Hematopoietic multipotent progenitor cell treated with erythropoietin and hydrocortisone succinate and interleukin-3 and kit ligand, for 6 days (in vitro differentiated cells): ENCODE results near the gene ROCK2.
"Not testable (repeated sequence)": the region's sequence is repeated elsewhere in the genome, so short reads cannot be mapped to it uniquely, and the experiment has no call there.

Experiments used
- DNase-seq: peaks from one replicate; pipeline ENCODE4 v3.0.0-alpha.2; 2015

The ROCK2 gene

DNA sequence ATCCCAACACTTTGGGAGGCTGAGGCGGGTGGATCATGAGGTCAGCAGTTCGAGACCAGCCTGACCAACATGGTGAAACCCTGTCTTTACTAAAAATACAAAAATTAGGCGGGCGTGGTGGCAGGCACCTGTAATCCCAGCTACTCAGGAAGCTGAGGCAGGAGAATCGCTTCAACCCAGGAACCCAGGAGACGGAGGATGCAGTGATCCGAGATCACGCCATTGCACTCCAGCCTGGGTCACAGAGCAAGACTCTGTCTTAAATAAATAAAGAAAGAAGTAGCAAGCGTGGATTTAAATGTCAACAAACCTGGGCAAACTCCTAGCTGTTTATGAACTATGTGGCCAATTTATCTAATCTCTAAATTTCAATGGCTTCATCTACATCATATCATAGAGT lies 82.9 kb downstream of the ROCK2 start:
- not testable (repeated sequence) for DNase-seq

DNA sequence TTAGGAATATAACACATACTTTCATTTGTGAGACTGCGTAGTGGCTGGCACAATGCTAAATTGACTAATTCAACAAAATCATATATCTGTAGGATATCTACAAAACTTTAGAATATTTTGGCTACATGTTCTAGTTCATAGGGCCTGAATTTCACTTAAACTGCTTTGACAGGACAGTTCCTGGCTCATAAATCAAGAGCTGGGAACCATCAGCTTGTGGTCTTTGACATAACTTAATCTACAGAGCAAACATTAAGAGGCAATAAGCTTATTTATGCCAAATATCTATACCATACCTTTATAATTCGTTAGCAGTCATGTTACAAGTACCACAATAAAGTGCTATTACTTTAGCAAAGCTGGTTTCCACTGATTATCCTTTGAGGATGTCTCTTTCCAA lies 83.5 kb downstream of the ROCK2 start:
- no peak for DNase-seq

DNA sequence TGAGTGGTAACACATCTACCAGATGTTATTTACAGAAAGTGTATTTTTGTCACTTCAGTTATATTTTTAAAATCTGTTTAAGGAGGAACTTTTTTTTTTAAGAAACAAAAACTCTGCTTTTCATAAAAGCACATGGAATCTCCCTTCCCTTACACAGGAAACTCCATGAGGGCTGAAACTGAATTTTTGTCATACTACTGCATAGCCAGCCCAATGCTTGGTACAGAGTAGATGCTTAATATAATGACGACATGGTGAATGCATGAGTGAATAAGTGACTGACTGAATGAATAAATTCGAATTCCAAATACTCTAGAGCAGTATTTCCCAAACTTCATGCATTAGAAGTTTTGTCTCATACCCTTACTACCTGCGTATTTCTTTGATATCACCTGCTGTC lies 86.5 kb downstream of the ROCK2 start:
- no peak for DNase-seq

DNA sequence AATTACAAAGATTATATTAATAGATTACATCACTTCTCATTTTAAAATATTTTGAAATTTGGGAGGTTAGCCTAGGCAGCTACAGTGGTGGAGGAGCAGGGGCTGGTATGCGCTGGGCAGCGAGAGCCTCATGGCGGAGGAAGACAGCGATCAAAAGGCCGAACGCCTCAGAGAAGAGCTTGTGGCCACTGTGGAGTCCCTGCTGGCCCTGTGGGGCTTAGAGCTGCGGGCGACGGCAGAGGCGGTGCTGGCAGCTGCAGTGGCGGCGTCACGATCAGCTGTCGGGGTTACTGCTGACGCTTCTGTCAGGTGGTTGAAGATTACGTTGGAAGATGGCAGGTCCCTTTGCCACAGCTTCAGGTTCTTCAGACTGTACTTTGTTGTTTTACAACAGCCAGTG lies 87.4 kb downstream of the ROCK2 start:
- DNase-seq, result no peak

DNA sequence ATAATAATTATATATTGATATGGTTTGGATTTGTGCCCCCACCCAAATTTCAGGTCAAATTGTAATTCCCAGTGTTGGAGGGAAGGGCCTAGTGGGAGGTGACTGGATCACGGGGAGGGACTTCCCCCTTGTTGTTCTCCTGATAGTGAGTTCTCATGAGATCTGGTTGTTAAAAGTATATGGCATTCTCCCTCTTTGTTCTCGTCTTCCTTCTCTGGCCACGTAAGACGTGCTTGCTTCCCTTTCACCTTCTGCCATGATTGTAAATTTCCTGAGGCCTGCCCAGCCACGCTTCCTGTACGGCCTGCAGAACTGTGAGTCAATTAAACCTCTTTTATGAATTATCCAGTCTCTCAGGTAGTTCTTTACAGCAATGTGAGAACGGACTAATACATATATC lies 88.3 kb downstream of the ROCK2 start:
- DNase-seq, result no peak

DNA sequence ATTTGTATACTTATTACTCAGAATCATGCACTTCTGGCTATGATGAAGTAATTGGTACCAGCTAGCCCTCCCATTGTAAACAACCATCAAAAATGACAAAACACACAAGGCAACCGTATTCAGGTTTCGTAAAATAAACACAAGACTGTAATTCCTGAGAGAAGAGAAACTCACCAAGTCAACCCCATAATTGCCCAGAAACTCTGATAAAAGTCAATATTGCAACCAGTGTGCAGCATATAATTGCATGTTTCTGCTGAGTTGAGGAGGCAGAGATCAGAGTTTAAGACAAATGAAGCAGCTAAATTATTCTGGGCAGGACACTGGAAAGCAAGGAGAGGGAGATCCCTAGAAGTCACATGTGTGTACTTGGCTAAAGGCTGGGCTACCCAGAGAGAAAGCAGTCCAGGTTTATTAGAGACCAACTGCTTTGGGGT lies 90.3 kb downstream of the ROCK2 start:
- no peak for DNase-seq

DNA sequence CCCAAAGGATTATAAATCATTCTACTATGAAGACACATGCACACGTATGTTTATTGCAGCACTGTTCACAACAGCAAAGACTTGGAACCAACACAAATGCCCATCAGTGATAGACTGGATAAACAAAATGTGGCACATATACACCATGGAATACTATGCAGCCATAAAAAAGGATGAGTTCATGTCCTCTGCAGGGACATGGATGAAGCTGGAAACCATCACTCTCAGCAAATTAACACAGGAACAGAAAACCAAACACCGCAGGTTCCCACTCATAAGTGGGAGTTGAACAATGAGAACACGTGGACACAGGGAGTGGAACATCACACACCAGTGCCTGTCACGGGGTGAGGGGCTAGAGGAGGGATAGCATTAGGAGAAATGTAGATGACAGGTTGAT lies 92.0 kb downstream of the ROCK2 start:
- DNase-seq, result not testable (repeated sequence)

DNA sequence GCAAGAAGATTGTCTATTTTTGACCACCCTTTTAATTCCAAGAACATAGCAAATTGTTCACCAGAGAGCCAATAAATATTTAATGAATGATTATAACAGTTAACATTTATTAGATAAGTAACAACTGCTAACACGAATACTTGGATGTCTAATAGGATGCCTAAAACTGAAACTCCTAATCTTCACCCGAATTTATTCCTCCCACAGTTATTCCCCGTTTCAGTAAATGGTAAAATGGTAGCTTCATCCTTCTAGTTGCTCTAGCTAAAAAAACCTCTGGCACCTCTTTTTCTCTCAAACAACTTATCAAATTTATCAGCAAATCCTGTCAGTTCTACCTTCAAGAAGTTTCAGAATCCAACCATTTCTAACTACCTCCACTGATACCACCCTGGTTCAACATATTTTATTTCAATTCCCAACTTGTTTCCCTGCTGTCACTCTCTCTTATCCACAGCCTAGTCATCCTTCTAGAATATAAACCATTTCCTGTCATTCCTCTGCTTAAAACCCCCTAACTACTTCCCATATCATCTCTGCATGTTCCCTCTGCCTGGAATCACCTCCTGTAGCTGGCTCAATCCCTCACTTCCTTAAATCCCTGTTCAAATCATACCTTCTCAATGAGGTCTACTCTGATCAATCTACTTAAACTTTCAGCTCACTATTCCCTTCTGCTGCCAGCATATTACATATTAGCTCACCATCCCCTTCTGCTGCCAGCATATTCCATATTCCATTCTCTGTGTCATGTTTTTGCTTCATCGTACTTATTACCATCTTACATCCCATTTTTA lies 93.8 kb downstream of the ROCK2 start:
- no peak for DNase-seq

DNA sequence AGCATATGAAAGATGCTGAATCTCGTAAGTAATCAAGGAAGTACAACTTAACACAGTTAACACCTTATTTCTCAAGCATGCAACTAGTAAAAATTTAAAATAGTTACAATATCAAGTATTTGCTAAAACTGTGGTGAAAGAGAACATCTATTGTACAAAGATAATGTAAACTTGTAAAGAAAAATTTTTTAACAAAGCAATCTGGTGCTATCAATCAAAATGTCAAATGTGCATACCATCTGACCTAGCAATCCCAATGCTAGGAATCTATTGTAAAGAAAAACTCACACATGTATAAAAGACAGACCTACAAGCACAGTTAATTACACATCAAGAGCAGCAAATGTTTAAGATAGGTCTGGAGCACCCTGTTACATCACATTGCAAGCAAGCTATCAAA lies 99.1 kb downstream of the ROCK2 start:
- no peak for DNase-seq

DNA sequence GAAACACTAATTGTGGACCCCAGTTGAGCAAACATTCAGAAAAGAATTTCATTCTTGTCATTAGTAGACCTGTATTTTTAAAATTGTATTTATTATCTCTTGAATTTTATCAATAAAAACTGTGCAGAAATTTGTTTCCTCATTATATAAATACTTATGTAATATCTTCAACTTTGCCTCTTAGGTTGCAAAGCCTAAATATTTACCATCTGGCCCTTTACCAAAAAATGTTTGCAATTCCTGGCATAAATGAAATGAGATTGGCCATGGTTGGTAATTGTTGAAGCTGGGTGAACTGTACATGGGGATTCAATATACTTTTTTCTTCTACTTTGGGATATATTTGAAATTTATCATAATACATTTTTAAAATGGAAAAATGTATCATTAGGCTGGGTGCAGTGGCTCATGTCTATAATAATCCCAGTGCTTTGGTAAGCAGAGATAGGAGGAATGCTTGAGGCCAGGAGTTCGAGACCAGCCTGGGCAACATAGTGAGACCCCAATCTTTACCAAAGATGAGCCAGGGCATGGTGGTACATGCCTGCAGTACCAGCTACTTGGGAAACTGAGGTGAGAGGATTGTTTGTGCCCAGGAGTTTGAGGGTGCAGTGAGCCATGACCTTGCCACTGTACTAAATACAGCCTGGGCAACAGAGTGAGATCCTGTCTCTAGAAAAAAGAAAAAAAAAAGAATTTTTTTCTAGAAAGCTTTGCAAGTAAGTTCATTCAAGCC lies 100.2 kb downstream of the ROCK2 start:
- DNase-seq, result no peak

DNA sequence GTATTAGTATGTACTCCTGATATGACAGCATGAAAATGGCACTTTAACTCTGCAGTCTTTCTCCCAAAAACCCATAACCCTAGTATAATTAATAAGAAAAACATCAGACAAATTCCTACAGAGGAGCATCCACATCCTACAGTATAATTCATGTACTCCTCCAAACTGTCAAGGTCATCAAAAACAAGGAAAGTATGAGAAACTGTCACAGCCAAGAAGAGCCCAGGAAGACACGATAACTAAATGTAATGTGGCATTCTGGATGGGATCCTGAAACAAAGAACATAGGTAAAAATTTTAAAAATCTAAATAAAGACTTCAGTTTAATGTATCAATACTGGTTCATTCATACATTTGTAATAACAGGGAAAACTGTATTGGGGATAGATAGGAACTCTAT lies 100.9 kb downstream of the ROCK2 start:
- DNase-seq, result no peak

DNA sequence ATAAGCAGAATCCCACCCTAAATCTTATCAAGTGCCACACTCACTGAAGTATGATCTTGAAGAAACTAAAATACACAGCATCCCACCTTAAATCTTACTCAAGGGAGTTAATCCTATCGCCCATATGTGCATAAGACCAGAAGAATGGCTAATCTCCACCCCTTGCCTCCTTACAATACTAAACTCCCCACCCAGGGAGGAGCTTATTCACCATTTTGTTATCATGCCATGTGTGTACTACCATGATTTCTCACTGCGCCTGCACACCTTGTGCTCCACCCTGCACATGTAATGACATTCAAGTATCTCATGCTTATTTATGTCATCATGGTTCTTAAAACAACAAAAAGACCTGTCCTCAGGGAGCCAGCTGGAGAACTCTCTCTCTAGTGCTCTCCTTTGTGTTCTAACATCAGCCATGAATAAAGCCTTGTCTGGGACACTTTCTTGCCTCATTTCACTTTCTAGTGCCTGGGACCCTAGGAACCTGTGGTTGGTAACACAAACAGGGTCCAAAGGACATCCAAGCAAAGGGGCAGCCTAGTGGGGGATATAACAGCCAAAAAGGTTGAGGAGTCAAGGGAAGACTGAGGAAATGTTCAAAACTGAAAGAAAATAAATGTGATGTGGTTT lies 101.8 kb downstream of the ROCK2 start:
- DNase-seq, result peak; percentile 25

DNA sequence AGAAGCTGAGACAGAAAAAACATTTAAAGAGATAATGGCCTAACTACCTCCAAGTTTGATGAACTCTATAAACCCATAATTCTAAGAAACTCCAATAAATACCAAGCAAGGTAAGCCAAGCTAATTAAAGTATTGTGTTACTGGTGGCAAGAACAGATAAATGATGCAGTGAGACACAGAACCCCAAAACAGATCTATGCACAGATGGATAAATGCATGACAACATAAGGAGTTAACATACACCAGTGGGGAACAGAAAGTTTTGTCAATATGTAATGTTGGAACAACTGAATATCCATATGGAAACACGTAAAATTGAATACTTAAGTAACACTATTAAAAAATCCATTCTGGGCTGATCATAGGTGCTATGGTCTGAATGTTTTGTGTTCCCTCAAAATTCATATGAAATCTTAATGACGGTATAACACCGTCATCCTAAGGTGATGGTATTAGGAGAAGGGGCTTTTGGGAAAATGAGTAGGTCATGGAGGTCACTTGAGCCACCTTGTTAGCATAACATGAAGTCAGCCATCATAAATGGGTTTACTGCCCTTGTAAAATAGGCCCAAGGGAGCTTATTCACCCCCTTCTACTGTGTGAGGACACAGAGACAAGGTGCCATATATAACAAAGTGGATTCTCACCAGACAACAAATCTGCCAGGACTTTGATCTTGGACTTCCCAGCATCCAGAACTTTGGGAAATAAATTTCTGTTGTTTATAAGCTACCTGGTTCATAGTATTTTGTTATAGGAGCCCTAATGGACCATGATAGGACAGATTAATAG lies 102.8 kb downstream of the ROCK2 start:
- DNase-seq, result no peak

DNA sequence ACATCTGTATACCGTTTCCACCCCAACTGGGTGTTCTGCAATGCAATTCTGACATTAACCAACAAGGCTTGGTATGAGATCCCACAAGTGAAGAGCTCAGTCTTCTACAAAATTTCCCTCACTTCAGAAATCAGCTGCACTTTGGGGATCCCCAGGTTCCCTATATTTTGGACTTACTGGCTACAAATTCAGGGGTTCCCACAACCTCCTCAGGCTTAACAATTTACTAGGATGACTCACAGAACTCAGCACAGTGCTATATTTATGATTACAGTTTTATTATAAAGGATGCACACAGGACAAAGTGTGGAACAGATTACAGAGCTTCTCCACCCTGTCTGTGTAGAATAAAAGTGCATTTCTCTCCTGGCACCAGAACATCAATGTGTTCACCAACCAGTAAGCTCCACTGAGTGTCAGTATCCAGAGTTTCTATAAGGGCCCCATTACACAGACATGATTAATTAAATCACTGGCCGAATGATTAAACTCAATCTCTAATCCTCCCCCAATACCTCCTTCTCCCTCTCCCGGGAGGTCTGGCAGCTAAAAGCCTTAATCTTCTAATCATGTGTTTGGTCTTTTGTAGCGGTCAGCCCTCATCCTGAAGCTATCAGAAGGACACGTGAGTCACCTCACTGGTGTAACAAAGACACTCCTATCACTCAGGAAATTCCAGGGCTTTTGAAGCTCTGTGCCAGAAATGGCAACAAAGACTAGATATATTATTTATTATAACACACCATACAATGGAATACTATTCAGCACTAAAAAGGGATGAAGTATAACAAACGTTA lies 104.6 kb downstream of the ROCK2 start:
- DNase-seq, result no peak

DNA sequence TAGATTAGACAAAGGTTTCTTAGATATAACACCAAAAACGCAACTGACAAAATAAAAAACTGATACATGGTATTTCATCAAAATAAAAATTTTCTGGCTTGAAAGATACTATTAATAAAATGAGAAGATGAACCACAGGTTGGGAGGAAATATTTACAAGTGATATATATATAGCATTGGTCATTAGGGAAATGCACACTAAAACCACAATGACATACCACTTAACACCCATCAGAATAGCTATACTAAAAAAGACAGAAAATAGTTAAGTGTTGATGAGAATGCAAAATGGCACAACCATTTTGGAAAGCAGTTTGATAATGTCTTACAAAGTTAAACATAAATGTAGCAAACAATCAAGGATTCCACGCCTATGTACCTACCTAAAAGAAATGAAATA lies 105.3 kb downstream of the ROCK2 start:
- DNase-seq, result no peak

DNA sequence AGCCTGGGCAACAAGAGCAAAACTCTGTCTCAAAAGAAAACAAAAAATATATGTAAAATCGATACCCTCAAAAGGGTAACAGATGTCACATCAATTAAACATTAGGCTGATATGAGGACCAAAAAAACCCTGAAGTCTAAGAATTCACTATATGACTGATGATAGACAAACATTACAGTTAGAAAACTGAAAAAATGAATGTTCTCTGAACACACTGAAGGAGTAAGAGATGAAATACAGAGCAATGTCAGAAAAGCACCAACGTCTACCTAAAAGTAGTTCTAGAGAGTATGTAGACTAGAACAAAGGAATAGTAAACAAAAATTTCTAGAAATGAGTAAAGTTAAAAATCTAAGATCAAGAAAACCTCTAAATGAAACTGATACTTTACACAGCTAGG lies 107.3 kb downstream of the ROCK2 start:
- DNase-seq, result no peak

DNA sequence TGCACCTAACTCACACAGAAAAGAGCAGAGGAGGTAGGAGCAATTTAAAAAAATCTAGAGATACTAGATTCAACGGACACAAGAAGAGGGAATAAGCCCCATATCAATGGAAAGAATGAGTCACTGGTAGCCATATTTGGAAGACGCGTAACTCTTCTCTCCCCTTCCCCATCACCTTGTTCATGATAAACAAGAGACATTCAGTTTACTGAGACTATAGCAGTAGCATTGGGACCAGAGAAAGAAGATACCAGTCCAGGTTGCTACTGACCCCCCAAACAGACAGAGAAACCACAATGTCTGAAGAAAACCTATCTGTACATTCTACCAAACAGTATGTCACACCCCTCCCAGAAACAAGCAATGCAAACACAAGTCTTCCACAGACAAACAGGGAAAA lies 108.1 kb downstream of the ROCK2 start:
- DNase-seq, result peak; percentile 65

DNA sequence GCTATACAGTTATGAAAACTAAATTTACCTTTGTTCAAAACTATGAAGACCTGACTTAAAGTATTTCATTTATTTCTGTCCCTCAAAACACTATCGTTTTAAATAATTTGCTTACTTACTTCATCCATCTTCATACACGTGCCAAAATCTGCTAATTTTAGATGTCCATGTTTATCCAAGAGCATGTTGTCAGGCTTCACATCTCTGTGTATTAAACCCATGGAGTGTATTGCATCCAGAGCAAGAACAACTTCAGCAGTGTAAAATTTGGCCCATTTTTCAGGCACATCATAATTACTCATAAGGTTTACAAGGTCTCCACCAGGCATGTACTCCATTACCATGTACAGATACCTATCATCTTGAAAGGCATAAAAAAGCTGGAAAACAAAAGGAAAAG lies 108.9 kb downstream of the ROCK2 start:
- DNase-seq, result no peak

DNA sequence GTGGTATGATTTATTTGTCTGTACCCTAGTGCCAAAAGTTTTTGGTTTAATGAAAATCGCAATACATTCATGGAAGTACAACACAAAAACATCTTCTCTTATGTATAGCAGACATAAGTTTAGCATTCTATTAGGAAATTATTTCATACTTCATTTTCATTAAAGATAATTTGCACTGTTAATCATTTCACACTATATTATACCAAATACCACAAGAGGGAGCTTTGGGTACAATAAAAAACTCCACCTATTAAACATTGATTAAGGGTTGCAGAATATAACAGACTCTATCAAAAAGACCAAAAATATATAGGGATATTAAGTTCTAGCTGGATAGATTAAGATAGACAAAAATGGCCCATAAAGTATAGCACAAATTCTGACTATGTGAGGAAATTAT lies 110.1 kb downstream of the ROCK2 start:
- DNase-seq, result peak; percentile 68

DNA sequence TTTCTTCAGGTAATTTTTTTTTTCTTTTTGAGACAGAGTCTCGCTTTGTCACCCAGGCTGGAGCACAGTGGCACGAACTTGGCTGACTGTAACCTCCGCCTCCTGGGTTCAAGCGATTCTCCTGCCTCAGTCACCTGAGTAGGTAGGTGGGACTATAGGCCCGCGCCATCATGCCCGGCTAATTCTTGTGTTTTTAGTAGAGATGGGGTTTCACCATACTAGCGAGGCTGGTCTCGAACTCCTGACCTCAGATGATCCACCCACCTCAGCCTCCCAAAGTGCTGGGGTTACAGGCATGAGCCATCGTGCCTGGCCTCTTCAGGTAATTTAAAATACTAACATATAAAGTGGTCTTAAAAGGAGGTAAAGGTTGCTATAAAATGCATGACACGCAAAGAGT lies 113.2 kb downstream of the ROCK2 start:
- DNase-seq, result not testable (repeated sequence)

DNA sequence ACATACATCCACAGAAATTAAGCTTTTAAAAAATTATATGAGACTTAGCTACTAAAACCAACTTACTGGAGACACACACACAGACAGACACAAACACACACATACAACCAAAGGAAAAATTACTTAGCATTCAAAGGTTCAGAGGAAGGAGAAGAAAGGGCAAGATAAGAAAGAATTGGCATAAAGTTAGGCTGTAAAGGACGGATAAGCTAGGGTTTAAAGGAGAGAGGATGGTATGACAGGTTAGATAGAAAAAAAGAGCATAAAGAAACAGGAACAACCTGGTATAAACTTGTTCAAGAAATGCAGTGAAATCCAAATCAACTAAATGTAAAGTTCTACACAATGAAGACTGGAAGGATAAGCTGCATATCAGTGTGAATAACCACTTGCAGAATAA lies 115.7 kb downstream of the ROCK2 start:
- DNase-seq, result peak; percentile 86

DNA sequence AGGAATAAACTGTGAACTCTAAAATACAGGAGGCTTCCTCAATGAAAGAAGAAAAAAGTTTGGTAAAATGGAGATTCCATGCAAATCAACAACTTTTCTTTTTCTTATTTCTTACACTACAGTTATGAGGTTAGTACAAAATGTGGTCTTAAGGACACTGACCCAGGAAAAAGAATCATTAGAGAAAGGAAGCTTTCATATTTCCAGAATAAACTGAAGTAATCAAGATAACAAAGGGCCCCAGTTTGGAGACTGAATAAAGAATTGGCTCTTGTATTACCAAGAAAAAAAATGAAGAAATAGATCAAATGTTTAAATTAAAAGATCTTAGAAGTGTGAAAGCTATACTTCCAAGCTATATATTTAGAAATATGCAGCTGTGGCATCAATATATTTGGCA lies 116.8 kb downstream of the ROCK2 start:
- no peak for DNase-seq
